Occipital lobe (tissue), 2 donors: ENCODE data around the gene FAM170A. TPM values are rescaled to one million over a fixed set of nuclear protein-coding genes. Genes with fewer than 3 reads are reported as not detected.

ENCODE experiments used
- DNase-seq: peaks from one replicate; lab custom pipeline; 2025; lab: John Stamatoyannopoulos, UW
- total RNA-seq: library from RNA; depleted of rRNA; stranded (reverse); fragments of >200 nt; gene quantifications from one replicate; pipeline ENCODE4 v1.2.3, GENCODE V29; 2014

The FAM170A gene, protein sequence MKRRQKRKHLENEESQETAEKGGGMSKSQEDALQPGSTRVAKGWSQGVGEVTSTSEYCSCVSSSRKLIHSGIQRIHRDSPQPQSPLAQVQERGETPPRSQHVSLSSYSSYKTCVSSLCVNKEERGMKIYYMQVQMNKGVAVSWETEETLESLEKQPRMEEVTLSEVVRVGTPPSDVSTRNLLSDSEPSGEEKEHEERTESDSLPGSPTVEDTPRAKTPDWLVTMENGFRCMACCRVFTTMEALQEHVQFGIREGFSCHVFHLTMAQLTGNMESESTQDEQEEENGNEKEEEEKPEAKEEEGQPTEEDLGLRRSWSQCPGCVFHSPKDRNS
- total RNA-seq: not detected

GRCh38 chr5:119629339-119629738 lies at the start of gene FAM170A:
FAM170A (plus strand) TSS chr5:119629558; CDS start chr5:119629769, 211 bp downstream.
- DNase-seq: no peak

DNA sequence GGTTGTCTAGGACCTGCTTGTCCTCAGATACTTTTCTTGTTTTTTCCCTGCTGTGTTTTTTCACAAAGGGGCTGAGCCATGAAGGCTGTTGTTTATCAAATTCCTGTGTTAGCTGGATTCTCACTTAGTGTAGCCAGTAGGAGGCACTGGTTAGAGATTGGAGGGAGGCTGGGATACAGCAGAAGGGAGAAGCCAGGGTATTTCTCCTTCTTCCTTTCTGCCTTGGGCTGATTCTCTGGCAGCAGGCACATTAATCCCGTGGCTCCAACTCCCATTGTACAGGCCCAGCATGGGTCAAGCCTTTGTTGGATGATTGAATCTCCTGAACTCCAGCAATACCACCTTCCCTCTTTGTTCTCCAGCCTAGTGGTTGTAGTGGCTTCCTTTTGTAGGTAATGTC lies 46.4 kb upstream of the FAM170A start:
- no peak for DNase-seq

GRCh38 chr5:119583684-119584083 lies 45.7 kb upstream of the FAM170A start:
- DNase-seq: no peak

DNA sequence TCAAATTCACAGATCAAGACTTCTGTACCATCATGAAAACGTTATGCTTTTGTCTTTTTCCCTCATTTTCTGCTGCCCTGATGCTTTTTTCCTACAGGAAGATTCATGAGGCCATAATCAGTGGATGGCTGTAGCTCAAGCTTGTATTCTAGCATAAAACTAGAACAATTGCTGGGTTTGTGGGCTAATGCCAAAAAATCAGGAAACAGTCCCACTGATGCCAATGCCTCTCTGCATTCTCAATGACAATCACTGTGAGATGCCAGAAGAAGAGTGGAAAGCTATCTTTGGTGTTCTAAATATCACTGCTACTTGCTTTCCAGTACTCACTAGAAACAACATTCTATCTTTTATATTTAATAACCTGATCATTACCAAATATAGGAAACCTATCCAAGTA lies 33.3 kb upstream of the FAM170A start:
- no peak for DNase-seq

DNA sequence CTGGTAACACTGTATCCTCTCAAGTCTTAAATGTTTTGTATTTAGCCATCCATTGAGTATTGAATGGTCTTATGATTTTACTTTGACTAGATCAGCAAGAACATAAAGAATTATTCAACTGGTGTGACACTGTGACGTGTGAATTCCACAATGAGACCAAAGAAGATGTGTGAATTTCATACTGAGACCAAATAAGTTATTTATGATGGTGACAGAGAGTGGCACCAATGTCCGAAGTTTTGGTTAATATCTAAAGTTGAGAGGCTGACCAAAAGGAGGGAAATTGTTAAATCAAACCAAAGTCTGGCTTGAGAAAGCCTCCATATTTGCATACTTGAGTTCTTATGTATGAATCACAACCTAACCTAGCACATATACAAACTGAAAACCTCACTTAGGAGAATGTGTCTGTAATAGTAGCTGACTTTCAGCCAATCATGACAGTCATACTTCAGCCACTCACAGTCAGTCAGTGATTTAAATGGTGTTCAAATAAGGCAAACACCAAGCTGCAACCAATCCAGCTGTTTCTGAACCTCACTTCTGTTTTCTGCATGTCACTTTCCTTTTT lies 31.5 kb upstream of the FAM170A start:
- DNase-seq: no peak

DNA sequence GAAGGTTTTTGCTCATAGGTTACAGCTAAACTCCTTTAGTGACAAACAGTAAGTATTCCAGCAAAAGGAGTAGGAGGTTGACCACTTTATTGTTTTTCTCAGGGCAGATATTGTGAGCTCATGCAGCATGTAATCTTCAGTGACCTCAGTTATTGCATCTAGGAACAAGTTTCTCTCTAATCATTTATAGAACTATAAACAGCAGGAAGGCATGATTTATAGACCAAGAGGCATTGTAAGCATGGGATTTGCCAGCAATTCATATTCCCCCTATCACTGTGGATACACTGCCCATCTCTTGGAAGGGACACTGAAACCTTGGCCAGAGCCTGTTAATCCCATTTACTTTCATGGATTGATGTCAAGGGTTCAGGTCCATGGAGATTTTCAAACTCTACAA lies 15.4 kb upstream of the FAM170A start:
- DNase-seq: no peak

GRCh38 chr5:119614838-119615237 lies 14.5 kb upstream of the FAM170A start:
- DNase-seq: no peak

- DNase-seq: no peak
Observed at GRCh38 chr5:119626086-119626485, 3.3 kb upstream of the FAM170A start.

DNA sequence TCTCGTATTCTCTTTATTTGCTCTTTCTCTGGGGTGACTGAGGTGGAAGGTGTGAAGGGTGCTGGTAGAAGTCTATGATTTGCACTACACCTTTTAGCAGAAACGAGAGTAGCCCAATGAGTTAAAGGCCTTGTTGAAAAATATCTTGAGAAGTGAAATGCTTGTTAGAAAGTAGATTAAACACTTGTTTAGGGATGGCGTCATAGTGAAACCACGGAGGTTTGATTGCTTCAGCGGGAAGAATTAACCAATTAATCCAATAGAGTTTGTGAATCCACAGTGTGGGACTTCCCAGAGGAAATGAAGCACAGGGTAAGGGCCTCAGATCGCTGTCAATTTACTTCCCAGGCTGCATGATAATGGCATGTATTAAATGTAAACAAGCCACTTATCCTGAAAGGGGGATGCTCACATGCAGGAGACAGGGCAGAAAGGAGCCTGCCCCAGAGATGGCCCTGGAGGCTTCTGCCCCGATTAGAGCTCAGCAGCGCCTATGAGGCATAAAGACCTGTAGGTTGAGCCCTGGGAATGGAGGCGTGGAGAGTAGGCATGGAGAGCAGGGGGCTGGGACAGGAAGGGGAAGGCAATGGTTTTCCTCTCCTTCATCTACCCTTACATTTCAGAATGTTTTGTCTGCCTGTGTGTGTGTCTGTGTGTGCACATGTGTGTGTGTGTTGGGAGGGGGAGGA lies 1.5 kb downstream of the FAM170A start:
- no peak for DNase-seq

DNA sequence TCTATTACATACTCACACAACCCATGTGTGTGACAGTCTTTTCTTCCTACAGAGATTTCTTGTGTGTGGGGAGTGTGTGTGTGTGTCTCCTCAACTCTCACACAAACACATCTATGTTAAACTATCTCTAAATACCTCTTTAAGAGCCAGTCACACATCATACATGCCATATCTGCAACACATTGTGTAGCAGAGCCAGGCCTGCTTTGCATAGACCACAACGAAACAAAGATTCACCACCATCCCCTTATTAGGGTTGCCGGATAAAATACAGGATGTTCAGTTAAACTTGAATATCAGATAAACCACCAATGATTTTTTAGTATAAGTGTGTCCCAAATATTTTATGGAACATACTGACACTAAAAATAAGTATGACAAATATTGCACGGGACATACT lies 2.3 kb downstream of the FAM170A start:
- DNase-seq: no peak

- DNase-seq: no peak
Observed at GRCh38 chr5:119651486-119651885, 22.1 kb downstream of the FAM170A start.

DNA sequence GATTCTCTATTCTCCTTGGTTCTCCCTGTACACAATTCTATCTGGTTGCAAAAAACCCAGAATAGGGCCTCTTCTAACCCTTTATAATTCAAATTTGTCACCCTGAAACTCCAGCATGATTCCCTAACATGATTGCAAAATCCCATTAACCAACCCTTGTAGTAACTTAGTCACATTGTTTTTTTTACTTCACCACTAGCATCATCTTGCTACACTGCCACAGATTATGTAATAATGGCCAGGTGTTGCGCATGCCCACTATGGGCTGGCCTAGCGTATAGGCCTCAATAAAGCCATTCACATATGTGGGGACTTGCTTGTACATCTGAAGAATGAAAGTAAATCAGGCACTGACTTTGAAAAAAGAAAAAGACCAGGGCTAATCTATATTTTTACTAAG lies 25.7 kb downstream of the FAM170A start:
- DNase-seq: no peak

DNA sequence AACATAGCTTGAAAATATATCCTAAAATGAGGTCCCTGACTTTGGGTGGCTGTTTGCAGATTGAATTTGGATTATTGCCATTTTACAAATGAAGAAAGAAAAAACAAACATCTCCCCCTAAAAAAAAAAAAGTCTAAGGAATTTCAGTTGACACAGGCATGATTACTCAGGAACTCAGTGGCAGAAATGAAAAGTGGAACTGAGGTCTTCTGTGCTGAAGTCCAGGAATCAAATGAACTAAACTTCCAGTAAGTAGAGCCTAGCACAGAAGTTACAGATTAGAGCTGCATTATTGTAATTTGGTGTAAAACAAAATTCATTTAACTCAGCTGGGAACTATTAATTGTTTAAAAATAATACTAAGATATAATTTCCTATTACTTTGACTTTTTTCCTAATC lies 26.7 kb downstream of the FAM170A start:
- DNase-seq: no peak

DNA sequence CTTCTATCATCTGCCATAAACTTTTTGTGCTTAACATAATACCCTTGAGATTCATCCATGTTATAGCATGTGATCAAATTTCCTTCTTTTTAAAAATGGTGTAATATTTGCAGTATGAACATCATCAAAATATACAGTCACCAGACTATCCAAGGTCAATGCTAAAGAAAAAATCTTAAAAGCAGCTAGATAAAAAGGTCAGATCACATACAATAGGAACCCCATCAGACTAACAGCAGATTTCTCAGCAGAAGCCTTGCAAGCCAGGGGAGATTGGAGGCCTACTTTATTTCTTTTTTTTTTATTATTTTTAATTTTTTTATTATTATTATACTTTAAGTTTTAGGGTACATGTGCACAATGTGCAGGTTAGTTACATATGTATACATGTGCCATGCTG lies 37.2 kb downstream of the FAM170A start:
- no peak for DNase-seq

GRCh38 chr5:119678351-119679028 lies 49.1 kb downstream of the FAM170A start:
- no peak for DNase-seq

- no peak for DNase-seq
Observed at GRCh38 chr5:119680080-119680479, 50.7 kb downstream of the FAM170A start.

- DNase-seq: no peak
Observed at GRCh38 chr5:119681734-119682133, 52.4 kb downstream of the FAM170A start.

DNA sequence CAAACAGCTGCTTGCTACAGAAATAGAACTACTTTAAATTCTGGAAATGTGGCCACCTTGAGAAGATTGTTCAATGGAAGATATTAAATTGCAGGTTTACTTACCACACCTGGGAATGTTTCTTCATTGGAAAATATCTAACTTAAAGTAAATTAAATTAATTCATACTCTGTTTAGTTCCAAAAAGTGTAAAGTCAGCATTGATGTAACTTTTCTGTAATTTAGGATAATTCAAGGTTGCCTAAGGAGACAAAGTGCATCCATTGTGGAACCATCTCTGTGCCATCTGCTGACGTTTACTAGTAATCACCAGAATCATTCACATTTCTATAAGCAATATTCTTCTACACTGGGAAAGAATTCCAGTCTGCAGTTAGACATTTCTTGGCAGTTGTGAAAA lies 53.0 kb downstream of the FAM170A start:
- no peak for DNase-seq
